Measurements from ENCODE around the gene COMMD10.

GRCh38 chr5:116273448-116274242 is 188.8 kb downstream of the COMMD10 start:
- no peak for TF ChIP-seq POLR2AphosphoS5 (IDR thresholded peaks at IDR 0.05)
- no peak for TF ChIP-seq CTCF (IDR thresholded peaks at IDR 0.05; ENCODE audit: poor library complexity, severe bottlenecking)
- no peak for TF ChIP-seq TAF1 (IDR thresholded peaks at IDR 0.05; ENCODE audit: low read depth)
- TF ChIP-seq EP300 (conservative IDR thresholded peaks at IDR 0.05; ENCODE audit: poor library complexity, severe bottlenecking): no peak

Data from neural cell (in vitro differentiated cells).